Measurements from ENCODE around the gene LY6G6D. TPM values are rescaled to one million over a fixed set of nuclear protein-coding genes. Genes with fewer than 3 reads are reported as not detected.
A peak's percentile ranks its signal among the peaks of the same experiment; 100 is the strongest.

Gene LY6G6D
- total and polyA plus RNA-seq, 2 of the 13 experiments (the other 11 are each of a cell fraction or from before 2014, with no cell fraction given) = not detected

DNA sequence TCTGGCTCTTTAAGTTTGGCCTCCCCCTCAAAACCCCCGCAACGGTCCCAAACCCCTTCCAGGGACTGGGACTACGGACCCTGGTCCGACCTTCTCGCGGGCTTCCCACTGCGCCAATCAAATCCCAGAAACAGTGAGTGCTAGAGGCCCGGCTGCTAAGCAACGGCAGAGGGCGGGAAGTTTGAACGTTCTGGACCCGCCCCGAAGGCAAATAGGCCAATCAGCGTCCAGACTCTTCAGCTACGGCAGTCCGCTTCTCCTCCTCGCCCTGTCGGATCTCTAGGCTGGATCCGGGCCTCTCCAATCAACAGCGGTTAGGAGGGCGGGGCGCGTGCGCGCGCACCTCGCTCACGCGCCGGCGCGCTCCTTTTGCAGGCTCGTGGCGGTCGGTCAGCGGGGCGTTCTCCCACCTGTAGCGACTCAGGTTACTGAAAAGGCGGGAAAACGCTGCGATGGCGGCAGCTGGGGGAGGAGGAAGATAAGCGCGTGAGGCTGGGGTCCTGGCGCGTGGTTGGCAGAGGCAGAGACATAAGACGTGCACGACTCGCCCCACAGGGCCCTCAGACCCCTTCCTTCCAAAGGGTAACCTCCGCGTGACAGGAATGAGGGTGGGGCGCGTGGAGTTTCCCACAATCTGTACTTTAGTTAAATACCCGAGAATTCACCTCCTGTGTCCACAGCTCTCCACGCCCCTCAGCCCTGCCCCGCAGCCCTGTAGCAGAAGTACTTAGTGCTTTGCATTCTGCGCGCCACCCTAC is 24.7 kb downstream of the LY6G6D start, which contains the start of gene MSH5 (continued):
- TF ChIP-seq, protein P1, sequence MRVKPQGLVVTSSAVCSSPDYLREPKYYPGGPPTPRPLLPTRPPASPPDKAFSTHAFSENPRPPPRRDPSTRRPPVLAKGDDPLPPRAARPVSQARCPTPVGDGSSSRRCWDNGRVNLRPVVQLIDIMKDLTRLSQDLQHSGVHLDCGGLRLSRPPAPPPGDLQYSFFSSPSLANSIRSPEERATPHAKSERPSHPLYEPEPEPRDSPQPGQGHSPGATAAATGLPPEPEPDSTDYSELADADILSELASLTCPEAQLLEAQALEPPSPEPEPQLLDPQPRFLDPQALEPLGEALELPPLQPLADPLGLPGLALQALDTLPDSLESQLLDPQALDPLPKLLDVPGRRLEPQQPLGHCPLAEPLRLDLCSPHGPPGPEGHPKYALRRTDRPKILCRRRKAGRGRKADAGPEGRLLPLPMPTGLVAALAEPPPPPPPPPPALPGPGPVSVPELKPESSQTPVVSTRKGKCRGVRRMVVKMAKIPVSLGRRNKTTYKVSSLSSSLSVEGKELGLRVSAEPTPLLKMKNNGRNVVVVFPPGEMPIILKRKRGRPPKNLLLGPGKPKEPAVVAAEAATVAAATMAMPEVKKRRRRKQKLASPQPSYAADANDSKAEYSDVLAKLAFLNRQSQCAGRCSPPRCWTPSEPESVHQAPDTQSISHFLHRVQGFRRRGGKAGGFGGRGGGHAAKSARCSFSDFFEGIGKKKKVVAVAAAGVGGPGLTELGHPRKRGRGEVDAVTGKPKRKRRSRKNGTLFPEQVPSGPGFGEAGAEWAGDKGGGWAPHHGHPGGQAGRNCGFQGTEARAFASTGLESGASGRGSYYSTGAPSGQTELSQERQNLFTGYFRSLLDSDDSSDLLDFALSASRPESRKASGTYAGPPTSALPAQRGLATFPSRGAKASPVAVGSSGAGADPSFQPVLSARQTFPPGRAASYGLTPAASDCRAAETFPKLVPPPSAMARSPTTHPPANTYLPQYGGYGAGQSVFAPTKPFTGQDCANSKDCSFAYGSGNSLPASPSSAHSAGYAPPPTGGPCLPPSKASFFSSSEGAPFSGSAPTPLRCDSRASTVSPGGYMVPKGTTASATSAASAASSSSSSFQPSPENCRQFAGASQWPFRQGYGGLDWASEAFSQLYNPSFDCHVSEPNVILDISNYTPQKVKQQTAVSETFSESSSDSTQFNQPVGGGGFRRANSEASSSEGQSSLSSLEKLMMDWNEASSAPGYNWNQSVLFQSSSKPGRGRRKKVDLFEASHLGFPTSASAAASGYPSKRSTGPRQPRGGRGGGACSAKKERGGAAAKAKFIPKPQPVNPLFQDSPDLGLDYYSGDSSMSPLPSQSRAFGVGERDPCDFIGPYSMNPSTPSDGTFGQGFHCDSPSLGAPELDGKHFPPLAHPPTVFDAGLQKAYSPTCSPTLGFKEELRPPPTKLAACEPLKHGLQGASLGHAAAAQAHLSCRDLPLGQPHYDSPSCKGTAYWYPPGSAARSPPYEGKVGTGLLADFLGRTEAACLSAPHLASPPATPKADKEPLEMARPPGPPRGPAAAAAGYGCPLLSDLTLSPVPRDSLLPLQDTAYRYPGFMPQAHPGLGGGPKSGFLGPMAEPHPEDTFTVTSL (CRISPR knock-in tag; IDR thresholded peaks at IDR 0.05; ENCODE audit: borderline replicate concordance) = peak; percentile 68; the same call in 1 of the 2 replicates
- TF ChIP-seq, protein P2, sequence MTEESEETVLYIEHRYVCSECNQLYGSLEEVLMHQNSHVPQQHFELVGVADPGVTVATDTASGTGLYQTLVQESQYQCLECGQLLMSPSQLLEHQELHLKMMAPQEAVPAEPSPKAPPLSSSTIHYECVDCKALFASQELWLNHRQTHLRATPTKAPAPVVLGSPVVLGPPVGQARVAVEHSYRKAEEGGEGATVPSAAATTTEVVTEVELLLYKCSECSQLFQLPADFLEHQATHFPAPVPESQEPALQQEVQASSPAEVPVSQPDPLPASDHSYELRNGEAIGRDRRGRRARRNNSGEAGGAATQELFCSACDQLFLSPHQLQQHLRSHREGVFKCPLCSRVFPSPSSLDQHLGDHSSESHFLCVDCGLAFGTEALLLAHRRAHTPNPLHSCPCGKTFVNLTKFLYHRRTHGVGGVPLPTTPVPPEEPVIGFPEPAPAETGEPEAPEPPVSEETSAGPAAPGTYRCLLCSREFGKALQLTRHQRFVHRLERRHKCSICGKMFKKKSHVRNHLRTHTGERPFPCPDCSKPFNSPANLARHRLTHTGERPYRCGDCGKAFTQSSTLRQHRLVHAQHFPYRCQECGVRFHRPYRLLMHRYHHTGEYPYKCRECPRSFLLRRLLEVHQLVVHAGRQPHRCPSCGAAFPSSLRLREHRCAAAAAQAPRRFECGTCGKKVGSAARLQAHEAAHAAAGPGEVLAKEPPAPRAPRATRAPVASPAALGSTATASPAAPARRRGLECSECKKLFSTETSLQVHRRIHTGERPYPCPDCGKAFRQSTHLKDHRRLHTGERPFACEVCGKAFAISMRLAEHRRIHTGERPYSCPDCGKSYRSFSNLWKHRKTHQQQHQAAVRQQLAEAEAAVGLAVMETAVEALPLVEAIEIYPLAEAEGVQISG (CRISPR knock-in tag; IDR thresholded peaks at IDR 0.05) = peak; percentile 82
- TF ChIP-seq ZNF235 (CRISPR knock-in tag; IDR thresholded peaks at IDR 0.05; ENCODE audit: borderline replicate concordance) (peak; percentile 99), TCF12 (IDR thresholded peaks at IDR 0.05) (no peak), TCF12 (CRISPR knock-in tag; IDR thresholded peaks at IDR 0.05) (0 out of 2 replicates have a peak, but pooled peaks have one; percentile 68), KMT2B (CRISPR knock-in tag; IDR thresholded peaks at IDR 0.05) (peak; percentile 88), ZSCAN30 (CRISPR knock-in tag; IDR thresholded peaks at IDR 0.05) (peak; percentile 95)
- TF ChIP-seq, protein P3, sequence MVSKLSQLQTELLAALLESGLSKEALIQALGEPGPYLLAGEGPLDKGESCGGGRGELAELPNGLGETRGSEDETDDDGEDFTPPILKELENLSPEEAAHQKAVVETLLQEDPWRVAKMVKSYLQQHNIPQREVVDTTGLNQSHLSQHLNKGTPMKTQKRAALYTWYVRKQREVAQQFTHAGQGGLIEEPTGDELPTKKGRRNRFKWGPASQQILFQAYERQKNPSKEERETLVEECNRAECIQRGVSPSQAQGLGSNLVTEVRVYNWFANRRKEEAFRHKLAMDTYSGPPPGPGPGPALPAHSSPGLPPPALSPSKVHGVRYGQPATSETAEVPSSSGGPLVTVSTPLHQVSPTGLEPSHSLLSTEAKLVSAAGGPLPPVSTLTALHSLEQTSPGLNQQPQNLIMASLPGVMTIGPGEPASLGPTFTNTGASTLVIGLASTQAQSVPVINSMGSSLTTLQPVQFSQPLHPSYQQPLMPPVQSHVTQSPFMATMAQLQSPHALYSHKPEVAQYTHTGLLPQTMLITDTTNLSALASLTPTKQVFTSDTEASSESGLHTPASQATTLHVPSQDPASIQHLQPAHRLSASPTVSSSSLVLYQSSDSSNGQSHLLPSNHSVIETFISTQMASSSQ (IDR thresholded peaks at IDR 0.05; ENCODE audit: low read depth) = no peak
- TF ChIP-seq, protein P3 (CRISPR knock-in tag; IDR thresholded peaks at IDR 0.05; ENCODE audit: borderline replicate concordance) = peak; percentile 92
- TF ChIP-seq, protein P4, sequence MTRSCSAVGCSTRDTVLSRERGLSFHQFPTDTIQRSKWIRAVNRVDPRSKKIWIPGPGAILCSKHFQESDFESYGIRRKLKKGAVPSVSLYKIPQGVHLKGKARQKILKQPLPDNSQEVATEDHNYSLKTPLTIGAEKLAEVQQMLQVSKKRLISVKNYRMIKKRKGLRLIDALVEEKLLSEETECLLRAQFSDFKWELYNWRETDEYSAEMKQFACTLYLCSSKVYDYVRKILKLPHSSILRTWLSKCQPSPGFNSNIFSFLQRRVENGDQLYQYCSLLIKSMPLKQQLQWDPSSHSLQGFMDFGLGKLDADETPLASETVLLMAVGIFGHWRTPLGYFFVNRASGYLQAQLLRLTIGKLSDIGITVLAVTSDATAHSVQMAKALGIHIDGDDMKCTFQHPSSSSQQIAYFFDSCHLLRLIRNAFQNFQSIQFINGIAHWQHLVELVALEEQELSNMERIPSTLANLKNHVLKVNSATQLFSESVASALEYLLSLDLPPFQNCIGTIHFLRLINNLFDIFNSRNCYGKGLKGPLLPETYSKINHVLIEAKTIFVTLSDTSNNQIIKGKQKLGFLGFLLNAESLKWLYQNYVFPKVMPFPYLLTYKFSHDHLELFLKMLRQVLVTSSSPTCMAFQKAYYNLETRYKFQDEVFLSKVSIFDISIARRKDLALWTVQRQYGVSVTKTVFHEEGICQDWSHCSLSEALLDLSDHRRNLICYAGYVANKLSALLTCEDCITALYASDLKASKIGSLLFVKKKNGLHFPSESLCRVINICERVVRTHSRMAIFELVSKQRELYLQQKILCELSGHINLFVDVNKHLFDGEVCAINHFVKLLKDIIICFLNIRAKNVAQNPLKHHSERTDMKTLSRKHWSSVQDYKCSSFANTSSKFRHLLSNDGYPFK (CRISPR knock-in tag; IDR thresholded peaks at IDR 0.05; ENCODE audit: borderline replicate concordance) = peak; percentile 88; the same call in 1 of the 2 replicates

All from HepG2 (cell line).